Inferior parietal cortex (tissue), 1 donor: ENCODE measurements around the gene ENTPD5.
"Not testable (repeated sequence)": the region's sequence is repeated elsewhere in the genome, so short reads cannot be mapped to it uniquely, and the experiment has no call there.

Experiments
- DNase-seq: peaks from one replicate; pipeline ENCODE4 v3.0.0-alpha.2; 2016; ENCODE audit errors: extremely low spot score

The ENTPD5 gene

DNA sequence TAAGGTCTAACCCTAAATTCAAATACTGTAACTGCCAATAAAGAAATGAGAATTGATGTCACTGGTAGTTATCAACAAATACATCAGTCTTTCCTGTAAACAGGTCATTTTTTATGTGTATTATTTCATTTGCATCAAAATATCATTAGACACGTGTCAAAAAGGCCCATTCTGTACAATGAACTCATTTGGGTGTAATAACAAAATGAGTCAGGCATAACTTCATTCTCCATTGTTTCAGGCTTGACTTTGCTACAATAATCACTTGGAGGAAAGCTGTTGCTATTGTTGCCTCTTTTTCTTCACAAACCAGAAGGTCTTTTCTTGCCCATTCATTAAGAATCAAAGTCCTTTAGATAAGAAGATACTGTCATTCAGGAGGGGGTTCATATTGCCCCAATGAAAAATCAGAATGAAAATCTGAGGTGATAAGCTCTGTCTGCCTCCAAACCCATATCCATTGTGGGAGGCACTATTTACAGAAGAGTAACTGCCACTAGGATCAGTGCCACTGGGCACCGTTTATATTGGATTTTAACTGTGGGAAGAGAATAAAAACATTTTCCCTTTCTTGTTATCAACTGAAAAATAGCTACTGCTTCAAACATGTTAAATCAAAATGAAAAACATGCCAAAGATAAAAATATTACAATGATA, 10.1 kb downstream of the ENTPD5 start:
- no peak for DNase-seq

GRCh38 chr14:74005664-74006063, 13.4 kb downstream of the ENTPD5 start:
- DNase-seq: not testable (repeated sequence)

DNA sequence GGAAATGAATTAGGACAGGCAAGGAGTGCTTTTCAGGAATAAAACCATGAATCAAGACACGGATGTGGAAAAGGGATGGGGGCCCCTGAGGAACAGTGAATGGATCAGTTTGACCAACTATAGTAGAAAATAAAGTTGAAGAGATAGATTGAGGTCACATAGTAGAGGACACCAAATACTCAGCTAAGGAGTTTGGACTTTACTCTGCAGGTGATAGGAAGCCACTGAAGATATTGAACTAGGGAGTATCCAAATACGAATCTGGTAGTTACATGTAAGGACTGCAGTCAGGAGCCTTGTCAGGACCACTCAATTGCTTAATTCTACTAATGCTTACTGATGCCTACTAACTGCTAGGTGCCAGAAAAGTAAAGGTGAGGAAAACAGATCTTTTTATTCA, 20.4 kb downstream of the ENTPD5 start:
- no peak for DNase-seq

DNA sequence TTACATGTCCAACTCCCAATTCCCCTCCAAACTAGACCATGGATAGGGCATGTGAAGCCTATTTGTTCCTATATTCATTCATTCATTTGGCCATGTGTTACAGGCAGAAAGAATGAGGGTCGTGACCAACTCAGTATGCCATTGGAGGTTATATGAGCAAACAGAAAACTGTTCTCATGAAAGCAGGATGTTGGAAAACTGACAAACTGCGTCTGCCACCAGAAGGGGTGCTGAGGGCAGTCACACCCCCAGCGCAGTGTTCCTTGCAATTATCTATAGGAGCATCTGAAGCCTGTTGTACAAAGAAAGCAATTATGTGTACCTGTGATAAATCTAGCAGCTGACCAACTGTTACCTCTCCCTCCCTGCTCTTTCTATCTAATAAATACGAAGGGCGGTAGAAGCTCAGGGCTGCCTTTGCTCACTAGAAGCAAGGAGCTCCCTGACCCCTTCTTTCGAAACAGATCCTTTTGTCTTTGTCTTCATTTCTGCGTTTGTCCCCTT, 21.1 kb downstream of the ENTPD5 start:
- no peak for DNase-seq

DNA sequence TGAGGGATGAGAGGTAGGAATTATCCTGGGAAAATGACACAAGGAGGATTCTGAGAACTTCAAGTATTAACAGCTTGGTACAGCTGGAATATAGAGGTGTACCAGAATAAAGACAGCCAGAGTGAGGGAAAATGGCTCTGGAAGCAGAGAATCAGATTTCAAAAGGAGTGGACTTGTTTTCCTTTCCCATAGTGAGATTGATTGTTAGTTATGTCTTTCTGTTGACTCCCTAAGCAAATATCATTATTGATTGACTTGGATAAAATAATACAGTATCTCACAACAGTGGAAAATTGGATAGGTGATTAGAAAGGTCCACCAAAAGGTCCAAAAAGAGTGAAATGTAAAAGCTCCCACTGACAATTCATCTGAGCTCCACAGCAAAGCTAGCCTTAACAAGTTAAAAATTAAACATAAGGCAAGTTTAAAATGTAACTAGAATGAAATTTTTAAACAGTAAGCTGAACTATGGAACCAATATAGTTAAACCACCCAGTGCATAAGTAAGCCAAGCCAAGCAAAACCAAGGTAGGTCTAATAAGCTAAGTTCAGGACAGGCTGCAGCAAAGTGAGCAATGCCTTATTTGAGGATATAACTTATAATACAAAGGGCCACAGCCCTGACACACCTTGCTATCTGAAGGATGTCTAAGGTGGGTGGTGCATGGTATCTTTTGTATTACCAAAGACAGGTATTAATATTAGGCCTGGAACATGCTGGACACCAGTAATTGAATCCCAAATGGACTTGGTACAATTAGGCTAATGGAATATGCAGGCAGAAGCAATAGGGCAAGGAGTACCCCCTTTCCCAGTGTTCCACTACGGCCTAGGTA, 21.8 kb downstream of the ENTPD5 start:
- DNase-seq: no peak

GRCh38 chr14:73996731-73997107, 22.4 kb downstream of the ENTPD5 start:
- no peak for DNase-seq

DNA sequence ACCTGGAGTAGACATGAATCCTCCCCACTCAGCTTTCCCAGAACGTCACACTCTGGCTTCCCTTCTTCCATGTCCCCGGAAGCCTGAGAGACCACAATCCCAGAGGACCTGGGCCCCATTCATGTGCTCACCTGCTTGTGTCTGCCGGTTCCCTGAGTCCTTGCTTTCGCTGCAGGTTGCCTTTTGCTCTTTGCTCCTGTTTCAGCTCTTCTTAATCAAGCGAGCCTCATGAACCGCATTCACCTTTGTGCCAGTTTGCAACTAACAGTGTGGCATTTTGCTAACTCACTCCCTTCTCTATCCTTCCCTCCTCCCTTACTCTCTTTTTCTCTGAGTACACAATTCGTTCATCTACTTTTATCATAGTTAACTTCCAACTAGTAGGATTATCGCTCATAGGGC, 23.1 kb downstream of the ENTPD5 start:
- DNase-seq: no peak

- DNase-seq: not testable (repeated sequence)
Measured at GRCh38 chr14:73994926-73995325, 24.2 kb downstream of the ENTPD5 start.

GRCh38 chr14:73991092-73991491, 28.0 kb downstream of the ENTPD5 start:
- no peak for DNase-seq

GRCh38 chr14:73988656-73989055, 30.4 kb downstream of the ENTPD5 start:
- DNase-seq: not testable (repeated sequence)

DNA sequence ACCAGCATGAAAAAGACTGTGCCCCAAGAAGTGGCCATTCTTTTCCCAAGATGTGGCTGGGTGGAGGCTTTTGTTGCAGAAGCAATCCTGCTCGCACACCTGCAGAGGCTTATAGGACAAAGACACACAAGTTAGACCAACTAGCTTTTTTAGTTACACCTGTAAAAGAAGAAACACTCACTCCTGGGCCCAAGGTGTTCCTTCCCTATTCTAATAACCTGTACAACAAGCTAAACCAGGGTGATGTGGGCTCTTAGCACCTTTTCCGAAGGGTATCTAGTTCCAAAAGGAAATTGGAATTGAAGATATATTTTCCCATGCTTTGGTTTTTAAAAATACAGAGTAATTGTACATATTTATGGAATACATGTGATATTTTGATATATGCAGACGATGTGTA, 31.0 kb downstream of the ENTPD5 start:
- DNase-seq: no peak

GRCh38 chr14:73977896-73978295, 41.2 kb downstream of the ENTPD5 start:
- no peak for DNase-seq

DNA sequence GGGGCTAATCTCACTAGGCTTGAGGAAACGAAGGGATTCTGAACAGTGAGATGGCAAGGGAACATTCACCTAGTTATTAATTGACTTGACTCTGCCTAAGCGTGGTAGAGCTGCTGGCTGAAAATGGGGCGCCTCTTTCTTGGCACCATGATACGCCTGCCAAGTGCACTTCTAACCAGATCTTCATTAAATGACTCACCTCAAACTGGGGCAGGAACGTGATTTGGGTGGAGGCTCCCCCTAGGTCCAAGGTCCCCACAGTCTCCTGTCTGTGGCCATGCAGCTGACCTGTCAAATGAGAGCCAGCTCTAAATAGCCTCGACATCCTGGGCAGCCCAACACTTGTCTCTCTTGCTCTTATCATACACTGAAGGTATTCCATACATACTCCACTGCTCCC, 43.0 kb downstream of the ENTPD5 start:
- no peak for DNase-seq

GRCh38 chr14:73973497-73973896, 45.6 kb downstream of the ENTPD5 start:
- DNase-seq: no peak

DNA sequence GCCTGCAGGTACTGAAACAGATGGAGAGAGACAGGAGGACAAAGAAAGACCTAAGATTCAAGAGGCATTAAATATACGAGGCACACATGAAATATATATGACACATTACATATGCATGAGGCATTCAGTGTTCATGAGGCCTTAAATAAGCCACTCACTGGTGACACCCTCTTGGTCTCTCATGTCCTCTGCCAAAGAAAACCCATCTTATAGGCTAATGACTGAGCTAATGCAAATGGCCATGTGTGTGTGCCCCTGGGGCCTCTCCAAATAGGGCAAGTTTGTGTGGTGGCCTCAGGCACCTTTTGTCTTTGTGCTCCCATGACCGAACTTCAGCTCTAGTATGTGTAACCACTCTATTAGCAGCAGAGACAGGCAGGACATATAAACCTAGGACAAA, 50.2 kb downstream of the ENTPD5 start:
- DNase-seq: no peak

- no peak for DNase-seq
Measured at GRCh38 chr14:73965216-73965615, 53.9 kb downstream of the ENTPD5 start.

DNA sequence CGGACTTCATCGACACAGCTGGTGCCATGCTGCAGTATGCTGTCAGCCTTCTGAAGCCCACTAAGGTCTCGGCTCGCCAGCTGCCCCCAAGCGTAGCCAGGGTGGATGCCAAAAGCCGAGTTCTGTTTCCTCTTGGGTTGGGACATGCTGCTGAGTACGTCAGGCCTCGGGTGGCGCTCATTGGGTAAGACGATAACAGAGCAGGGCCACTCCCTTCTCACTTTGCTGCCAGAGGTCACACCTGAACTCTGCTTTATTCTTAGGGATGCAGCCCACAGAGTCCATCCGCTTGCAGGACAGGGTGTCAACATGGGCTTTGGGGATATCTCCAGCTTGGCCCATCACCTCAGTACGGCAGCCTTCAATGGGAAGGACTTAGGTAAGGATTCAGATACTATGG, 57.9 kb downstream of the ENTPD5 start:
- no peak for DNase-seq

GRCh38 chr14:73958591-73958990, 60.5 kb downstream of the ENTPD5 start:
- no peak for DNase-seq

GRCh38 chr14:73955674-73956073, 63.4 kb downstream of the ENTPD5 start:
- DNase-seq: no peak

DNA sequence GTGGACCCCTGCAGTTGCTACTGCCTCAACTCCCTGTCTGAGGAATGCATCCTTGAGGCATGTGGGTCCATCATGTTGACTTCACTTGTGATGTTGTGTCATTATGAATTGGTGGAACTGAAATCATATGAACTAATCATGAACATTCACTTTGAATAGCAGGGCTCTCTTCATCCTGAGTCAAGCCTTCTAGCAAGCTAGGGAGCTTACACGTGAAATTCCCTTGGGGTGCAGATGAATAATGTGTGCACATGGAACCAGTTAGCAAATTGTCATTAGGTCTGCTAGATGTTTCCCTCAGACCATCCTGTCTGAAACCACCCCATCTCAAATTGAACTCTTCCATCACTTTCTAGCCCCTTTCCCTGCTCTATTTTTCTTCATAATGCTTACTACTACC, 65.4 kb downstream of the ENTPD5 start:
- DNase-seq: no peak

DNA sequence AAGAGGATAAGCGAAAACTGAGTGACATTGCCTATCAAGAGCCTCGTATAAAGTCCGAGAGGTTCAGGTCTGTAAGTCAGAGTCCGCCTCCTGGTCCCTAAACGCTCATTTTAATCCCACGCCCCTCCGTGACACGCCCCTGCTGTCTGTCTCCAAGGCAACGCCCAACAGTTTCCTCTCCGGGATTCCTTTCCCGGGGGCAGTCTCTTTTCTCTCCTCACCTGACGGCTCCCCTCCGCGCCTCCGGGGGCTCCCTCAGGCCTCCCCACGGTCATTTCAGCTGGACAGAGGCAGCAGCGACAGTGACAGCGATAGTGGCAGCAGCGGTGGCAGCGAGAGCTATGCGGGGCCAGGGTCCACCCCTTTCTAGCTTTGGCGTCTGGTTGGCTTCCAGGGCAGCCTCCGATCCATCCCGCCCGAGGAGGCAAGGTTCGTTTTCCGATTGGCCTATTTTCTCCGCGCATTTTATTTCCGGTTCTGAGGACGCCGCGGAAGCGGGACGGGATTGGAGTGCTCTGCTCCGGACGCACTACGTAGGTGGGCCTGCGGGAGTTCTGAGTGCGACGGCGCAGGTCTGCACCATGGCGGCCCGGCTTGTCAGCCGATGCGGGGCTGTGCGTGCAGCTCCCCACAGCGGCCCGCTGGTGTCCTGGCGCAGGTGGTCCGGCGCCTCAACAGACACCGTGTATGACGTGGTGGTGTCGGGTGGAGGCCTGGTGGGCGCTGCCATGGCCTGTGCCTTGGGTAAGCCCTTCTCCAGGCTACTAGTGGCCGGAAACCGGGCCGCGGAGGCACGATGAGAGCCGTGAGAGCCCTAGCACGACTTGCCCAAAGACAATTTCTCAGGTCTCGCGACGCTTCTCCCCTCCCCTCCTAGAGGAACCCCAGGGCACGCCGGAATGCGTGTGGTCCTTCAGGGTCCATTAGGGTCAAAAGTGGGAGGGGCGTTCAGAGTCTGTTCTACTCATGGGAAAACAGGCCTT, 69.0 kb downstream of the ENTPD5 start, which contains the start of the genes COQ6 and FAM161B:
COQ6 (plus strand) TSS at position 551 of the 983 bp plus-strand sequence; CDS start at position 582, 31 bp downstream.
FAM161B (minus strand) TSS at position 343 of the 983 bp plus-strand sequence; CDS start at position 275, 68 bp downstream.
- DNase-seq: peak; percentile 99
